HEK293 (cell line): ENCODE data around the gene MAP7D1.
A peak's percentile ranks its signal among the peaks of the same experiment; 100 is the strongest.

ENCODE experiments used
- GFI1B ChIP-seq: fragments of 450-650 bp; formaldehyde crosslinking; IDR thresholded peaks from 2 replicates; pipeline ENCODE4 v1.5.1; 2016; ENCODE audit warnings: missing biosample characterization, missing genetic modification characterization
- HIC1 ChIP-seq: fragments of 450-650 bp; formaldehyde crosslinking; IDR thresholded peaks from 2 replicates; pipeline ENCODE4 v1.5.1; 2016; ENCODE audit warnings: missing biosample characterization, missing genetic modification characterization
- HOXD13 ChIP-seq: sonication (generic); formaldehyde crosslinking; IDR thresholded peaks from 2 replicates; pipeline ENCODE4 v1.8.0; 2022; ENCODE audit warnings: missing genetic modification reagents, borderline replicate concordance
- OVOL3 ChIP-seq: fragments of 450-650 bp; formaldehyde crosslinking; IDR thresholded peaks from 2 replicates; pipeline ENCODE4 v1.5.1; 2016; ENCODE audit warnings: missing biosample characterization, missing genetic modification characterization
- SP7 ChIP-seq: fragments of 450-650 bp; formaldehyde crosslinking; IDR thresholded peaks from 2 replicates; pipeline ENCODE4 v1.5.1; 2016; ENCODE audit warnings: missing biosample characterization, missing genetic modification characterization
- TRIM28 ChIP-seq: IDR thresholded peaks from 2 replicates; pipeline ENCODE4 v1.6.1; 2011; ENCODE audit warnings: low read length, control low read depth, borderline replicate concordance
- YY1 ChIP-seq: fragments of 450-650 bp; formaldehyde crosslinking; IDR thresholded peaks from 2 replicates; pipeline ENCODE4 v1.5.1; 2018; ENCODE audit warnings: missing biosample characterization, missing genetic modification characterization
- ZBTB11 ChIP-seq: fragments of 450-650 bp; formaldehyde crosslinking; conservative IDR thresholded peaks from 2 replicates; pipeline ENCODE4 v1.5.1; 2016; ENCODE audit warnings: low read depth, missing biosample characterization, missing genetic modification characterization
- ZBTB21 ChIP-seq: fragments of 450-650 bp; formaldehyde crosslinking; IDR thresholded peaks from 2 replicates; pipeline ENCODE4 v1.5.1; 2017; ENCODE audit warnings: missing biosample characterization, missing genetic modification characterization
- ZBTB48 ChIP-seq: fragments of 450-650 bp; formaldehyde crosslinking; IDR thresholded peaks from 2 replicates; pipeline ENCODE4 v1.5.1; 2016; ENCODE audit warnings: missing biosample characterization, missing genetic modification characterization
- ZIC2 ChIP-seq: fragments of 450-650 bp; formaldehyde crosslinking; IDR thresholded peaks from 2 replicates; pipeline ENCODE4 v1.5.1; 2016; ENCODE audit warnings: missing biosample characterization, missing genetic modification characterization
- ZNF10 ChIP-seq: fragments of 450-650 bp; formaldehyde crosslinking; IDR thresholded peaks from 2 replicates; pipeline ENCODE4 v1.5.1; 2017; ENCODE audit warnings: missing biosample characterization, missing genetic modification characterization
- ZNF274 ChIP-seq, 2 experiments: fragments of 200-500 bp in 1 of 2; fragments of 450-650 bp in 1 of 2; sonication (Bioruptor generic) in 1 of 2; formaldehyde crosslinking in 1 of 2; IDR thresholded peaks; 2 replicates each; pipeline versions ENCODE4 v1.5.1 to v1.6.1; 2014 to 2016; ENCODE audit warnings: borderline replicate concordance in 1 of 2, inconsistent platforms in 1 of 2, low read length in 1 of 2, missing biosample characterization in 1 of 2, missing genetic modification characterization in 1 of 2
- ZNF341 ChIP-seq: fragments of 450-650 bp; formaldehyde crosslinking; IDR thresholded peaks from 2 replicates; pipeline ENCODE4; 2016; ENCODE audit warnings: low read depth, missing biosample characterization, missing genetic modification characterization
- ZNF366 ChIP-seq: fragments of 450-650 bp; formaldehyde crosslinking; conservative IDR thresholded peaks from 2 replicates; pipeline ENCODE4 v1.5.1; 2016; ENCODE audit warnings: missing biosample characterization, missing genetic modification characterization
- ZNF416 ChIP-seq: fragments of 450-650 bp; formaldehyde crosslinking; IDR thresholded peaks from 2 replicates; pipeline ENCODE4 v1.5.1; 2016; ENCODE audit warnings: missing biosample characterization, missing genetic modification characterization
- ZNF48 ChIP-seq: fragments of 450-650 bp; formaldehyde crosslinking; IDR thresholded peaks from 2 replicates; pipeline ENCODE4 v1.5.1; 2016; ENCODE audit warnings: missing biosample characterization, missing genetic modification characterization
- ZNF514 ChIP-seq: fragments of 450-650 bp; formaldehyde crosslinking; IDR thresholded peaks from 2 replicates; pipeline ENCODE4 v1.5.1; 2016; ENCODE audit warnings: missing biosample characterization, missing genetic modification characterization
- ZNF518A ChIP-seq: fragments of 450-650 bp; formaldehyde crosslinking; conservative IDR thresholded peaks from 2 replicates; pipeline ENCODE4 v1.5.1; 2016; ENCODE audit warnings: low read depth, missing biosample characterization, missing genetic modification characterization
- ZNF654 ChIP-seq: fragments of 450-650 bp; formaldehyde crosslinking; IDR thresholded peaks from 2 replicates; pipeline ENCODE4 v1.5.1; 2016; ENCODE audit warnings: low read depth, missing biosample characterization, missing genetic modification characterization
- ZNF660 ChIP-seq: fragments of 450-650 bp; IDR thresholded peaks from 2 replicates; pipeline ENCODE4 v1.5.1; 2018; ENCODE audit warnings: missing biosample characterization, mild to moderate bottlenecking, missing genetic modification characterization
- ZNF707 ChIP-seq: fragments of 450-650 bp; formaldehyde crosslinking; IDR thresholded peaks from 2 replicates; pipeline ENCODE4 v1.5.1; 2016; ENCODE audit warnings: missing biosample characterization, missing genetic modification characterization
- ZNF785 ChIP-seq: fragments of 450-650 bp; formaldehyde crosslinking; IDR thresholded peaks from 2 replicates; pipeline ENCODE4 v1.5.1; 2016; ENCODE audit warnings: missing biosample characterization, missing genetic modification characterization
- ZNF791 ChIP-seq: fragments of 450-650 bp; formaldehyde crosslinking; IDR thresholded peaks from 2 replicates; pipeline ENCODE4 v1.5.1; 2016; ENCODE audit warnings: missing biosample characterization, missing genetic modification characterization
- ZNF843 ChIP-seq: fragments of 450-650 bp; formaldehyde crosslinking; IDR thresholded peaks from 2 replicates; pipeline ENCODE4 v1.5.1; 2016; ENCODE audit warnings: missing biosample characterization, missing genetic modification characterization
- TF ChIP-seq, protein P1 (sequence below): fragments of 450-650 bp; formaldehyde crosslinking; IDR thresholded peaks from 2 replicates; pipeline ENCODE4 v1.5.1; 2016; ENCODE audit warnings: missing biosample characterization, missing genetic modification characterization
- TF ChIP-seq, protein P2 (sequence below): fragments of 450-650 bp; formaldehyde crosslinking; IDR thresholded peaks from 2 replicates; pipeline ENCODE4 v1.5.1; 2016; ENCODE audit warnings: missing biosample characterization, missing genetic modification characterization

Gene MAP7D1

DNA sequence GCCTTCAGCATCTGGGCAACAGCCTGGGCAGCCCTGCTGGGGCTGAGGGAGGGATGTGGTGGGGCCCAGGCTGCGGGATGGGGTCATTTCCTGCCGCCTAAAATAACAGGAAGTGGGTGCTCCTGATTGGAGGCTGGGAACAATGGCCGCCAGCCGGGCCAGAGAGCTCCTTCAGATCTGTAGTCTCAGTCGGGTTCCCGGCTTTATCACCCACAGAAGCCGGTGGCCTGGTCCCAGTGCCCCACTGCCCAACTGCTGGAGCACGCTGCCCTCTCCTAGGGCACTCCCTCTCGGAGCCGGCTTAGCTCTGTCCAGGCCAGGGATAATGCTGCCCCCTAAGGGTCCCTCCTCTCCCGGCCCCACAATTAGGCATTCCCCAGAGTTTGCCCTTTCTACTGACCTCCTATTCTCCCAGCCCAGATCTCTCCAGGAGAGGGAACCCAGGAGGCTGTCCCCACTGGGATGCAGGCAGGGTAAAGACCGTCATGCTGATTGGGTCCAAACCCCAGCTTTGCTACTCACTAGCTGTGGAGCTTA lies 5.1 kb downstream of the MAP7D1 start (continued):
- peak; percentile 88 for TF ChIP-seq ZBTB11
- TF ChIP-seq HOXD13 (CRISPR knock-in tag): no peak
- no peak for TF ChIP-seq ZBTB21
- TF ChIP-seq ZNF416: no peak
- peak; percentile 69 for TF ChIP-seq ZNF518A
- TF ChIP-seq ZNF785 (tag by site-specific recombination): no peak
- TF ChIP-seq SP7 (tag by site-specific recombination): no peak; the same call in none of the 2 replicates
- peak; percentile 72 for TF ChIP-seq ZNF366 (tag by site-specific recombination)
- no peak for TF ChIP-seq ZNF654 (tag by site-specific recombination)
- TF ChIP-seq ZNF10 (tag by site-specific recombination): peak; percentile 2
- TF ChIP-seq ZNF660 (tag by site-specific recombination): no peak; the same call in 1 of the 2 replicates
- TF ChIP-seq HIC1 (tag by site-specific recombination): peak; percentile 85
- TF ChIP-seq ZNF791 (tag by site-specific recombination): no peak
- 0 out of 2 replicates have a peak, but pooled peaks have one; percentile 66 for TF ChIP-seq ZIC2
- TF ChIP-seq YY1 (tag by site-specific recombination): peak; percentile 90
- TF ChIP-seq ZNF707 (tag by site-specific recombination): no peak
- TF ChIP-seq ZNF843: 0 out of 2 replicates have a peak, but pooled peaks have one; percentile 20
- TF ChIP-seq OVOL3 (tag by site-specific recombination): no peak
- peak; percentile 73 for TF ChIP-seq ZBTB48 (tag by site-specific recombination)
- TF ChIP-seq TRIM28: 0 out of 2 replicates have a peak, but pooled peaks have one; percentile 65
- TF ChIP-seq, protein P1, sequence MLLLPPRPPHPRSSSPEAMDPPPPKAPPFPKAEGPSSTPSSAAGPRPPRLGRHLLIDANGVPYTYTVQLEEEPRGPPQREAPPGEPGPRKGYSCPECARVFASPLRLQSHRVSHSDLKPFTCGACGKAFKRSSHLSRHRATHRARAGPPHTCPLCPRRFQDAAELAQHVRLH (tag by site-specific recombination): 0 out of 2 replicates have a peak, but pooled peaks have one; percentile 9
- TF ChIP-seq ZNF48 (tag by site-specific recombination): no peak
- TF ChIP-seq, protein P2, sequence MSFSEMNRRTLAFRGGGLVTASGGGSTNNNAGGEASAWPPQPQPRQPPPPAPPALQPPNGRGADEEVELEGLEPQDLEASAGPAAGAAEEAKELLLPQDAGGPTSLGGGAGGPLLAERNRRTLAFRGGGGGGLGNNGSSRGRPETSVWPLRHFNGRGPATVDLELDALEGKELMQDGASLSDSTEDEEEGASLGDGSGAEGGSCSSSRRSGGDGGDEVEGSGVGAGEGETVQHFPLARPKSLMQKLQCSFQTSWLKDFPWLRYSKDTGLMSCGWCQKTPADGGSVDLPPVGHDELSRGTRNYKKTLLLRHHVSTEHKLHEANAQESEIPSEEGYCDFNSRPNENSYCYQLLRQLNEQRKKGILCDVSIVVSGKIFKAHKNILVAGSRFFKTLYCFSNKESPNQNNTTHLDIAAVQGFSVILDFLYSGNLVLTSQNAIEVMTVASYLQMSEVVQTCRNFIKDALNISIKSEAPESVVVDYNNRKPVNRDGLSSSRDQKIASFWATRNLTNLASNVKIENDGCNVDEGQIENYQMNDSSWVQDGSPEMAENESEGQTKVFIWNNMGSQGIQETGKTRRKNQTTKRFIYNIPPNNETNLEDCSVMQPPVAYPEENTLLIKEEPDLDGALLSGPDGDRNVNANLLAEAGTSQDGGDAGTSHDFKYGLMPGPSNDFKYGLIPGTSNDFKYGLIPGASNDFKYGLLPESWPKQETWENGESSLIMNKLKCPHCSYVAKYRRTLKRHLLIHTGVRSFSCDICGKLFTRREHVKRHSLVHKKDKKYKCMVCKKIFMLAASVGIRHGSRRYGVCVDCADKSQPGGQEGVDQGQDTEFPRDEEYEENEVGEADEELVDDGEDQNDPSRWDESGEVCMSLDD (tag by site-specific recombination): no peak; the same call in 1 of the 2 replicates
- TF ChIP-seq ZNF514 (tag by site-specific recombination): no peak
- TF ChIP-seq ZNF274 (IDR thresholded peaks at IDR 0.05; ENCODE audit: low read length): no peak
- no peak for TF ChIP-seq ZNF274 (tag by site-specific recombination; IDR thresholded peaks at IDR 0.05; ENCODE audit: borderline replicate concordance)
- TF ChIP-seq ZNF341 (tag by site-specific recombination): 0 out of 2 replicates have a peak, but pooled peaks have one; percentile 1
- 0 out of 2 replicates have a peak, but pooled peaks have one; percentile 14 for TF ChIP-seq GFI1B (tag by site-specific recombination)
